Panc1 (cell line): ENCODE data around the gene SLC22A7. TPM values are rescaled to one million over a fixed set of nuclear protein-coding genes. Genes with fewer than 3 reads are reported as not detected.

Source experiments
- ATAC-seq: fragments of 200-7000 bp; cut with Tn5 transposase; 2 replicates; pipeline ENCODE4 v1.9.1; 2020; ENCODE audit warnings: mild to moderate bottlenecking, moderate library complexity
- BruUV-seq: library from RNA; stranded (reverse); fragments of 400-500 nt; replicated peaks from 2 replicates; lab custom pipeline; 2021; lab: Mats Ljungman, UMichigan
- CTCF ChIA-PET: fragments of 300-600 bp; sonication (Branson Sonifier 250); formaldehyde crosslinking; loops from one replicate; lab custom pipeline; 2022; ENCODE audit warnings: antibody characterized with exemption; lab: Charles Lee
- POLR2A ChIA-PET: fragments of 300-600 bp; sonication (Branson Sonifier 250); formaldehyde crosslinking; loops from one replicate; lab custom pipeline; 2022; ENCODE audit warnings: antibody characterized with exemption; lab: Charles Lee
- DNase-seq: peaks from one replicate; pipeline ENCODE4 v3.0.0-alpha.2; 2010; ENCODE audit warnings: low read depth, low spot score
- H3K27ac ChIP-seq: 2 replicates; pipeline ENCODE4 v1.5.1; 2011; ENCODE audit warnings: mild to moderate bottlenecking, low read length, inconsistent platforms
- H3K27me3 ChIP-seq: fragments of 200-500 bp; sonication (Bioruptor generic); 2 replicates; pipeline ENCODE4 v1.6.0; 2014; ENCODE audit warnings: low read length, inconsistent platforms; ENCODE audit not compliant: control insufficient read depth, insufficient read depth
- H3K36me3 ChIP-seq: fragments of 200-500 bp; sonication (Bioruptor generic); 2 replicates; pipeline ENCODE4 v1.5.1; 2014; ENCODE audit warnings: inconsistent platforms, mild to moderate bottlenecking, low read length, moderate library complexity; ENCODE audit not compliant: control insufficient read depth, insufficient read depth
- H3K4me1 ChIP-seq: 2 replicates; pipeline ENCODE4 v1.5.1; 2011; ENCODE audit warnings: inconsistent platforms, mild to moderate bottlenecking, low read length, moderate library complexity; ENCODE audit not compliant: control insufficient read depth, insufficient read depth
- H3K4me3 ChIP-seq, 2 experiments: 2 replicates each; pipeline ENCODE4 v1.5.1; 2011 to 2012; ENCODE audit warnings: low read depth in 2 of 2, low read length in 2 of 2, mild to moderate bottlenecking in 2 of 2, inconsistent platforms in 1 of 2, moderate library complexity in 1 of 2
- H3K9me3 ChIP-seq: fragments of 200-500 bp; sonication (Bioruptor generic); 2 replicates; pipeline ENCODE4 v1.5.1; 2014; ENCODE audit warnings: low read depth, mild to moderate bottlenecking, inconsistent platforms, low read length, moderate library complexity; ENCODE audit not compliant: control insufficient read depth, insufficient read depth
- CTCF ChIP-seq: fragments of 450-650 bp; IDR thresholded peaks from 2 replicates; pipeline ENCODE4 v1.5.1; 2017; ENCODE audit warnings: mild to moderate bottlenecking
- POLR2AphosphoS5 ChIP-seq: IDR thresholded peaks from 2 replicates; pipeline ENCODE4 v1.6.1; 2012; ENCODE audit warnings: mild to moderate bottlenecking, low read depth, low read length, moderate library complexity
- SIN3A ChIP-seq: IDR thresholded peaks from 2 replicates; pipeline ENCODE4 v1.6.1; 2012; ENCODE audit warnings: low read depth, mild to moderate bottlenecking, low read length, moderate library complexity, borderline replicate concordance; ENCODE audit not compliant: insufficient read depth
- TCF7L2 ChIP-seq: IDR thresholded peaks from 2 replicates; pipeline ENCODE4 v1.6.1; 2011; ENCODE audit warnings: mild to moderate bottlenecking, low read depth, low read length, inconsistent platforms
- in situ Hi-C: cut with HindIII; loops from 2 replicates; pipeline ENCODE4 v1.10.0; 2016; ENCODE audit warnings: low sequenced_read_pairs, low pct_unique_long_range_greater_than_20kb
- intact Hi-C: fragments of 100-400 bp; cut with micrococcal nuclease; formaldehyde crosslinking; loops from one replicate; pipeline ENCODE4 v1.10.0; 2022; ENCODE audit not compliant: unreplicated experiment
- total RNA-seq: library from RNA; stranded (reverse); gene quantifications from one replicate; pipeline ENCODE4 v1.2.1, GENCODE V29; 2021; ENCODE audit not compliant: unreplicated experiment
- TF ChIP-seq, protein P1 (sequence below), 2 experiments: IDR thresholded peaks; 2 replicates each; pipeline ENCODE4 v1.6.1; 2011 to 2012; ENCODE audit warnings: low read depth in 2 of 2, control low read depth in 1 of 2, low read length in 1 of 2, mild to moderate bottlenecking in 1 of 2, moderate library complexity in 1 of 2; ENCODE audit not compliant: insufficient read depth in 1 of 2

Gene SLC22A7
- total RNA-seq, 1 experiment from 2014 or later: not detected

DNA sequence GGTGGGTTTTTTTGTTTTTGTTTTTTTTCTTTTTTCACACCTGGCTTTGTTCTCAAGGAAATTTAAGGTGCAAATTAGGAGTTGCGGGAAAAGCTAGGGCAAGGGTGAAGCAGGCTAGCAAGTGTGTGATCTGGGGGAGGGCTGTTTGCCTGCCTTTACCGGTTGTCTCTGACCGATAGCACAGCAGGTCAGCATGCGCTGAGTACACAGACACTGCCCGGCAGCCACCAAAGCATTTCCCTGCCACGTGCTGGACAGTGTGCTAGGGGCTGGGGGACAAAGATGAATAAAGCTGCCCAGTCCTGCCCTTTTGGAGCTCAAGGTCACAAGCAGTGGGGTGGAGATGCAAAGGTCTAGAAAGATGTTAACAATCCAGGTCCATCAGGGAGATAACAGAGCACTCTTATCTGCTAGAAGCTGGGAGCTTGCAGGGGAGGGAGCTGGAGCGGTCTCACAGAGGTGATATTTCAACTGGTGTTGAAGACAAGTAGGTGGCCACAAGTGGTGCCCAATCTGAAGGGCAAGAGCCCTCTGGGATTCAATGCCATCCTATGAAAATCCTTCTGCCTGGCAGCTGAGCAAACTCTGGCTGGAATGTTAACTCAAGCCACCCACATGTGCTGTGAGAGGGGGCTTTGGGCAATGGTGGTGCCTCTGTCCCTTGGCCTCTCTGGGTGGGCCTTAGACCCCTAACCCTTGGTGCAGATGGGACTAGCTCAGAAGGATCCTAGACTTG, 30.3 kb upstream of the SLC22A7 start:
- H3K27ac ChIP-seq: no peak overlapping the region
- H3K4me3 ChIP-seq: no peak overlapping the region
- in situ Hi-C loops (no loop called here), intact Hi-C loops (no loop called here)
- CTCF ChIA-PET: no interaction called here
- no peak for DNase-seq
- no peaks in the 10 kb centered on the region for H3K27me3 ChIP-seq
- no peaks in the 10 kb centered on the region for H3K36me3 ChIP-seq
- no peak for TF ChIP-seq POLR2AphosphoS5
- TF ChIP-seq CTCF: no peak
- TF ChIP-seq, protein P1, sequence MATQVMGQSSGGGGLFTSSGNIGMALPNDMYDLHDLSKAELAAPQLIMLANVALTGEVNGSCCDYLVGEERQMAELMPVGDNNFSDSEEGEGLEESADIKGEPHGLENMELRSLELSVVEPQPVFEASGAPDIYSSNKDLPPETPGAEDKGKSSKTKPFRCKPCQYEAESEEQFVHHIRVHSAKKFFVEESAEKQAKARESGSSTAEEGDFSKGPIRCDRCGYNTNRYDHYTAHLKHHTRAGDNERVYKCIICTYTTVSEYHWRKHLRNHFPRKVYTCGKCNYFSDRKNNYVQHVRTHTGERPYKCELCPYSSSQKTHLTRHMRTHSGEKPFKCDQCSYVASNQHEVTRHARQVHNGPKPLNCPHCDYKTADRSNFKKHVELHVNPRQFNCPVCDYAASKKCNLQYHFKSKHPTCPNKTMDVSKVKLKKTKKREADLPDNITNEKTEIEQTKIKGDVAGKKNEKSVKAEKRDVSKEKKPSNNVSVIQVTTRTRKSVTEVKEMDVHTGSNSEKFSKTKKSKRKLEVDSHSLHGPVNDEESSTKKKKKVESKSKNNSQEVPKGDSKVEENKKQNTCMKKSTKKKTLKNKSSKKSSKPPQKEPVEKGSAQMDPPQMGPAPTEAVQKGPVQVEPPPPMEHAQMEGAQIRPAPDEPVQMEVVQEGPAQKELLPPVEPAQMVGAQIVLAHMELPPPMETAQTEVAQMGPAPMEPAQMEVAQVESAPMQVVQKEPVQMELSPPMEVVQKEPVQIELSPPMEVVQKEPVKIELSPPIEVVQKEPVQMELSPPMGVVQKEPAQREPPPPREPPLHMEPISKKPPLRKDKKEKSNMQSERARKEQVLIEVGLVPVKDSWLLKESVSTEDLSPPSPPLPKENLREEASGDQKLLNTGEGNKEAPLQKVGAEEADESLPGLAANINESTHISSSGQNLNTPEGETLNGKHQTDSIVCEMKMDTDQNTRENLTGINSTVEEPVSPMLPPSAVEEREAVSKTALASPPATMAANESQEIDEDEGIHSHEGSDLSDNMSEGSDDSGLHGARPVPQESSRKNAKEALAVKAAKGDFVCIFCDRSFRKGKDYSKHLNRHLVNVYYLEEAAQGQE (IDR thresholded peaks at IDR 0.05; ENCODE audit: insufficient read depth in 1 of 2, low read depth in 2 of 2, low read length in 1 of 2): no peak
- TF ChIP-seq SIN3A: no peak
- no peak for TF ChIP-seq TCF7L2
- POLR2A ChIA-PET: no interaction called here
- BruUV-seq: no TSS peak
- H3K4me1 ChIP-seq: peaks cover 9% of the 10 kb centered on the region
- H3K9me3 ChIP-seq: no peaks in the 10 kb centered on the region
- no peak for ATAC-seq

DNA sequence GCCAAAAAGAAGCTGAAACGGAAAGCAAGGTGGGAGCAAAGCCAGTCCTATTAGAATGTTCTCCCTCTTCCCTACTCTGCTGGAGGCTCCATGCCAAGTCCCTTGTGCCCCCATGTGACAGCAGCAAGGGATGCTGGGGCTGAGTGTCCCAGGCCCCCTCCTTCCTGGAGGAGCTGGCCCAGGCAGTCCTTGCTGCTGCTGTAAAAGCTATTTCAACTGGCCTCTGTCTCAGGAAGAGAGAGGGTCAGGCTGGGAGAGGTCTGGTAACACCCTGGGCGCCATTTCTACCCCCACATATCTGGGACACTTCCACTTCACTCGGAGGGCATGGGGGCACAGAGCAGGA, 29.7 kb upstream of the SLC22A7 start:
- Histone ChIP-seq H3K9me3 (no peaks in the 10 kb centered on the region), H3K36me3 (no peaks in the 10 kb centered on the region), H3K27me3 (no peaks in the 10 kb centered on the region), H3K4me1 (peaks cover 9% of the 10 kb centered on the region), H3K4me3 (no peak overlapping the region), H3K27ac (no peak overlapping the region)
- TF ChIP-seq CTCF (no peak), TCF7L2 (no peak), SIN3A (no peak), POLR2AphosphoS5 (no peak)
- TF ChIP-seq, protein P1 (IDR thresholded peaks at IDR 0.05; ENCODE audit: insufficient read depth in 1 of 2, low read depth in 2 of 2, low read length in 1 of 2): no peak
- DNase-seq: no peak
- no peak for ATAC-seq
- intact Hi-C loops: no loop called here
- in situ Hi-C loops: no loop called here
- no TSS peak for BruUV-seq
- CTCF ChIA-PET: no interaction called here
- POLR2A ChIA-PET: no interaction called here
